GM19467 (cell line): ENCODE data around the gene ASXL3.

Source experiments
- ATAC-seq: cut with Tn5 transposase; IDR thresholded peaks from one replicate; pipeline ENCODE4 v1.9.1; 2021; ENCODE audit warnings: mild to moderate bottlenecking, moderate library complexity; ENCODE audit not compliant: unreplicated experiment

Gene ASXL3

DNA sequence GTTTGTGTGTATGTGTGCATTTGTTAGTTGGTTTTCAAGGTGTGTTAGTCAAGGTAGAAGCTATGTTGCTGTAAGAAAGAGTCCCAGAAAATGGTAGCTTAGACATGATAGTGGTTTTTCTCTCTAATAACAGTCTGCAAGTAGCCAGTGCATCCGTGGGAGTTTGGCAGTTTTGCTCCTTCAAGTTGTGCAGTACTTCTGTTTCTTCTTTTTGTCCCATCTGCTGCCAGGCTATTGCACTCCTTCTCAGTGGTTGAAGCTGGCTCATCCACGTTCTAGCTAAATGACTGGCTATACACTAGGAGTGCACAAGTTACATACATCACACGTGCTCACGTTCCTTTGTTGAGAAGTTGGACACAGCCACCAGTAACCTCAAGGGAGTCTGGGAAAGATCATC lies 134.7 kb downstream of the ASXL3 start:
- no peak for ATAC-seq

DNA sequence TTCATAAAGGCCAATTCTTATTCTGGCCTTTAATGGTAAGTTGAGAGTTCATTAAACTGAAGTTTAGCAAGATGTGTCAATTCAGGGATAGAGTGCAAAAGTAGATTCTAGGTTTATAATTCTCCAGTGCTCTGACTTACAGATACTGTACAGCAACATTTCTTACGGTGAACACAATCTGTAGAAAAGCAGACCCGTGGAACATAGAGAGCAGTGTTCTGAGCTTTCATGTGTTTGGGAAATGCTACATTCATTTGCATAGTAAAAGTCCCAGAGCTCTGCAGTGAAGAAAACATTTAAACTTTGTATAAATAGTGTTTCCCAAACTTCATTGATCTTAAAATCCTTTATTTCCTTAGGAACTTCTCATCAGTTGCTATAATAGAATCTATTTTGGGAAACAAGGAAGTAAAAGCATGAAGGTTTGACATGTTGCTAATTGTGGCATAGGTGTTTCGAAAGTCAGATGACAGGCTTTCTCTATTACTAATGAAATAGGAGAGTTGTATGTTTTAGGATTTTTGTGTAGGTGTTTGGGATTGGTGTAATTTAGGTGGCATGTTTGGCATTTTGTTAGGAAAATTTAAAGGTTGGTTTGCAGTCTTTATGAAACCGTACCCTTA lies 138.2 kb downstream of the ASXL3 start:
- no peak for ATAC-seq

DNA sequence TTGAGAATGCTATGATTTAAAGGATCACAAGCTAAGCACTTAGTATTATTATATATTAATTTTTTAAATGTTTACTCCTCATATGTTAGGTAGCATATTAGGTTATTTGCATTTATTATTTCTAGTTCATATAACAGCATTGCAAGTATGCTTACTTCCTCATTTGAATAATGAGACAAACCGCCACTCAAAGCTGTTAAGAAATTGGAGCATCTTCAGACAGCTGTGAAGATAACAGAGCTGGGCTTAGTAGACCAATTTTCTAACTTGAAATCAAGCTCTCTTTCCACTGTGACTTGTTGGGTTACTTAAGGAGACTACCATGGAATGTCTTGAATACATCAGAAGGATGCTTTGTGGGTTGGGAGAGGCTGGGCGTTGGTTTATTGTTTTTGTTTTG lies 139.3 kb downstream of the ASXL3 start:
- ATAC-seq = no peak

DNA sequence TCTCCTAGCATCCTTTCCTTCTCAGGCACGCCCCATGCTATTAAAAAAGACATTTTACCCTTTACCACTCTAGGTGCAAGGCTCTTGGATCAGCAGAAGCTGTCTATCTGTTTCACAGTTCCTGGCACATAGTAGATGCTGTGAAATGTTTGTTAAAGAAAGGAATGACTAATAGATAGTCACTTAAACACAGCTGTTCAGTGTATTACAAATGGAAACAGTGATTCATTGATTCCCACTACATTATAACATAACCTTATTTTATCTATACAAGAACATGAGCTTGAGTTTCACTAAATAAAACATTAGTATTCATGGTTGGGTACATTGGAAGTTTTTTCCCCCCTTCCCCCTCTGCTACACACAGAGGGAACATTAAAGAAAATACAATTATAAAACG lies 142.1 kb downstream of the ASXL3 start:
- ATAC-seq = no peak

DNA sequence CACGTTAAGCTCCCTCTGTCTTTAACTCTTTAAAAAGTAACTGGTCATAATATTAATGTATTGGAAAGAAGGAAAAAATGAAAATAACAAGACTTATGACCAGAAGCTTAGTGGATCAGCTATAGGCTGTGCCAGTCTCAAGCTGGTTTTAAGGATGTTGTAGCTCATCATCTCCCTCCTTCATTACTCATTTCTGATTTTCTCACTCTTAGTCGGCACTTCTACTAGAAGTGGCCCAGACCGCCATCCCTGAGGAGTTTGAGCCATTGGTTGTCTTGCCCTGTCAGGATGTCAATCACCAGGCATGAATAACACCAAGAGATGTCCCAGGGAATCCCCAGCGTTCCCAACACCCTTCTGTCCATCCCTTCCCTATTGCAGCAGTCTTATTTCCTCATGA lies 151.5 kb downstream of the ASXL3 start:
- no peak for ATAC-seq

DNA sequence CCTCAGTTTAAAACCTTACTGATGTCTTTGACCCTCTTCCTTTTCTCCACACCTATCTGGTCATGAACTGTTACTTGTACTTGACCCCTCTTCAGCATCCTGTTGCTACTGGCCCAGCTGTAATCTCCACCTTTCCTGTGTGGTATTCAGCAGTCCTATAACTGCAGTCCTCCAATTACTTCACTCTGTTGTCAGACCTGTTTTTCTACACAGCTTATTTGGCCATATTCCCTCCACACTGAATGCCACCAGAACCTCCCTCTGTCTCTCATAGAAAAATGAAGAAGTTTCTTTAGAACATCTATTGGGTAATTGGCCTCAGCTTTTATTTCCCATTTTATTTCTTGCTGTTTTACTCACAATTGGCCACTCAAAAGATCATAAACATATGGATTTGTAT lies 155.4 kb downstream of the ASXL3 start:
- no peak for ATAC-seq

DNA sequence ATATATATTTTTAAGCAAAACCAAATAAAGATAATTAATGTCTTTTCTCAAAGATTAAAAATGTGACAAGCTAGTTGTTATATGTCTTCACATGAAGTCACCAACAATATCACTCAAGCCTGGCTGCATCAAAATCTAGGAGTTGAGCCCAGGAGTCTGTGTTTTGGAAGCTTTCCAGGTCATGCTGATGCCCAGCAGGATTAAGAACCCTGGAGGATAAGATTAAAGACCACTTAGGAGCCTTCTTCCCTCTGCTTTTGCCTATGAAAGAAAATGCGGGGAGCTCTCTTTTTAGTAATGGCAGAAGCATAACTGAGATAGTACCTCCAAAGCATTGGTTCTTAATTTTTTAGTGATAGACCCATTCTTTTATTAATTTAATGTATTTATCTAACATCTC lies 157.4 kb downstream of the ASXL3 start:
- ATAC-seq = no peak

DNA sequence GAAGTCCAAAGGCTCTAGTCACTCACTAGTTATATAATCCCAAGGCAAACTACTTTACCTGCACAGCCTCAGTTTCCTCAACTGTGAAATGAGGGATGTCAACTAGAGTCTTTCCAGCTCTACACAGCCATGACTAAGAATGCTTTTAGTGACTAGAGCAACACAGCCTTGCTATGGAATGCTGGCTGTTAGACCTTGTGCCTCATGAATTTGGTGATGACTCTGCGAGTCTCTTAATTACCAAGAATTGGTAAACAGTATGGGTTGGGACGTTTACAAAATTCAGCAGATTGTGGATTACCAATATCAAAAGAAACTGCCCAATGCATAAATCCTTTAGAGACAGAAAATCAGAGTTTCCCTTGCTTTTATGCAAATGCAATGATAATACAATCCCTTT lies 163.7 kb downstream of the ASXL3 start:
- no peak for ATAC-seq

DNA sequence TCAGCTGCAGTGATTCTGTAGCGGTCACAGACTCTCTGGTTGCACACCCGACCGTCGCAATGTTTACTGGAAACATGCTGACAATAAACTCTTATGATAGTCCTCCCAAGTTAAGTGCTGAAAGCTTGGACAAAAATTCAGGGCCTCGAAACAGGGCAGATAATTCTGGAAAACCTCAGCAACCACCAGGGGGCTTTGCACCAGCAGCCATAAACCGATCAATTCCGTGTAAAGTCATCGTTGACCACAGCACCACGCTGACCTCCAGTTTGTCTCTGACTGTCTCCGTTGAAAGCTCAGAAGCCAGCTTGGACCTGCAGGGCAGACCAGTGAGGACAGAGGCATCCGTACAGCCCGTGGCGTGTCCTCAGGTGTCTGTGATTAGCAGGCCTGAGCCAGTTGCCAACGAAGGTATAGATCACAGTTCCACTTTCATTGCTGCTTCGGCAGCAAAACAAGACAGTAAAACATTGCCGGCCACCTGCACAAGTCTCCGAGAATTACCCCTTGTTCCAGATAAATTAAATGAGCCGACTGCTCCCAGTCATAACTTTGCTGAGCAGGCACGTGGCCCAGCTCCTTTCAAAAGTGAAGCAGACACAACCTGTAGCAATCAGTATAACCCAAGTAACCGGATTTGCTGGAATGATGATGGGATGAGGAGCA lies 166.1 kb downstream of the ASXL3 start:
- ATAC-seq = no peak

DNA sequence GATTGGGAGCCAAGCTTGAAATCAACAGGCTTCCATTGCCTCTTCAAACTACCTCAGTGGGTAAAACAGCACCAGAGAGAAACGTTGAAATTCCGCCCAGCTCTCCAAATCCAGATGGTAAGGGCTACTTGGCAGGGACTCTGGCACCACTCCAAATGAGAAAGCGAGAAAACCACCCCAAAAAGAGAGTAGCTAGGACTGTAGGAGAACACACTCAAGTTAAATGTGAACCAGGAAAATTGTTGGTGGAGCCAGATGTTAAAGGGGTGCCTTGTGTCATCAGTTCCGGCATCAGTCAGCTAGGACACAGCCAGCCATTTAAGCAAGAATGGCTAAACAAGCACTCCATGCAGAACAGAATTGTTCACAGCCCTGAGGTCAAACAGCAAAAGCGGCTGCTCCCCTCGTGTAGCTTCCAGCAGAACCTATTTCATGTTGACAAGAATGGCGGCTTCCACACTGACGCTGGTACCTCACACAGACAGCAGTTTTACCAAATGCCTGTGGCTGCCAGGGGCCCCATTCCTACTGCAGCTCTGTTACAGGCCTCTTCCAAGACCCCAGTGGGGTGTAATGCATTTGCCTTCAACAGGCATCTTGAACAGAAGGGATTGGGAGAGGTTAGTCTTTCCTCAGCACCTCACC lies 167.3 kb downstream of the ASXL3 start:
- ATAC-seq = no peak

DNA sequence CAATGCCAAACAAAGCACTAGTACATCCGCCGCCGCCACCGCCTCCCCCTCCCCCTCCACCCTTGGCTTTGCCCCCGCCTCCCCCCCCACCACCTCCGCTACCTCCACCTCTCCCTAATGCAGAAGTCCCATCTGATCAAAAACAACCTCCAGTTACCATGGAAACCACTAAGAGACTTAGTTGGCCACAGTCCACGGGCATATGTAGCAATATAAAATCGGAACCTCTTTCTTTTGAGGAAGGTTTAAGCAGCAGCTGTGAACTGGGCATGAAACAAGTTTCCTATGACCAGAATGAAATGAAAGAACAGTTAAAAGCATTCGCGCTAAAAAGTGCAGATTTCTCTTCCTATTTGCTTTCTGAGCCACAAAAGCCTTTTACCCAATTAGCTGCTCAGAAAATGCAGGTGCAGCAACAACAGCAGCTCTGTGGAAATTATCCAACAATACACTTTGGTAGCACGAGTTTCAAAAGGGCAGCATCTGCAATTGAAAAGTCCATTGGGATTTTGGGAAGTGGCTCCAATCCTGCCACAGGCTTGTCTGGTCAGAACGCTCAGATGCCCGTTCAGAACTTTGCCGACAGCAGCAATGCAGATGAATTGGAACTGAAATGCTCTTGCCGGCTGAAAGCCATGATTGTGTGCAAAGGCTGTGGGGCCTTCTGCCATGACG lies 168.0 kb downstream of the ASXL3 start:
- ATAC-seq = no peak

DNA sequence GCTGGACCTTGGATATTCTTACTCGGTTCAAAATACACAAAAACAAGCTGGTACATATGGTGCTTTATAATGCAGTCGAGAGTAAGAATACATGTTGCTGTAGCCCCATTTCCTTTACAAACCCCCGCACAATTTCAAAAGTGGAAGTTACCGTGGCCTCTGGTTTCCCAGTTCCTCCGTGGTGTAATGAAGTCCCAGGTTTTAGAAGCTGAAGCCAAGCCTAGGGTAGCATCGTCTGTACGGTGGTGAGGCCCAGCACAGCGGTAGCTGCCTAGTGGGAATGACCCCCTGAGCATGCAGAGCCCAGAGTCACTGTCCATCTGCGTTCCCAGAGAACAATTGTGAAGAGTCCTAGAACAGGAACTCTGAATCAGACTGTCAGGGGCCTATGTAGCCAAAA lies 171.8 kb downstream of the ASXL3 start:
- ATAC-seq = no peak

DNA sequence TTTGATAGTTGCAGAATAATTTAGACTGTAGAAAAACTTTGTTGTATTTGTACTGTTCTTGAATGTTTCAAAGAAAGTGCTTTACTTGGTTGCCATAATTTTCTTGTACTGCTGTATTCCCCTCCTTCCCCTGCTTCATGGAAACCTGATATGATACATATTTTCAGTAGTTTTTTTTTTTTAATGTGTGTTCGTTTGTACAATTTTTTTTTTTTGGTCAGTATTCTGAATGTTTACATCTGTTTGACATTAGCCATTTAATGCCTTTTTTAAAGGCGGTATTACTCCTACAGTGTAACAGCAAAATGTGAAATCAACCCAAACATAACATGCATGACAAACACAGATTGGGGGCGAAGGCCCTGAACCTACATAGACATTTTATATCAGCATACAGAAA lies 172.3 kb downstream of the ASXL3 start:
- no peak for ATAC-seq

DNA sequence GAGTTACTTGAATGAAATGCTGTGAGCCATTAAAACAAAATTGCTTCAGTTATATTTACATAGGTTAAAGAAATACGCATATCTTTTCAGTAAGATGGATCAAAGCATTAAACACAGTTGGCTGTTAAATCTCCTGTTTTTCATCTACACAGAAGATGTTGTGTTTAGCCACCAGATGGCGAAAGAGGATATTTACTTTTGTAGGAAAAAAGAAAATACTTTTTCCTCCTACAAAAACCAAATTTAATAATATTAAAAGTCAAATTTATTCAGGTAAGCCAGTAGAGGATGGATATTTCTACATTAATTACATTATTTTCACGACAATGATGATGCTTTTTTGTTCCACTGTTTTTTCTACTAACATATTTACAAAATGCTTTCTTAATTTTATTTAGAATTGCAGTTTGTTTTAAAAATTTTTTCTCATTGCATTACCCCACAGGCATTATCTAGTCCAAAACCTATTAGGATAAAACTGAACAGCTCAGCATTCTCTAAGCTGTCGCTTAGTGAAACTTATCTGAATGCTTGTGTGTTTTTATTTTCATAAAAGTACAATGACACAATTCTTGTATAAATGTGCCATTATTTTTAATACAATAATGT lies 173.7 kb downstream of the ASXL3 start:
- no peak for ATAC-seq

DNA sequence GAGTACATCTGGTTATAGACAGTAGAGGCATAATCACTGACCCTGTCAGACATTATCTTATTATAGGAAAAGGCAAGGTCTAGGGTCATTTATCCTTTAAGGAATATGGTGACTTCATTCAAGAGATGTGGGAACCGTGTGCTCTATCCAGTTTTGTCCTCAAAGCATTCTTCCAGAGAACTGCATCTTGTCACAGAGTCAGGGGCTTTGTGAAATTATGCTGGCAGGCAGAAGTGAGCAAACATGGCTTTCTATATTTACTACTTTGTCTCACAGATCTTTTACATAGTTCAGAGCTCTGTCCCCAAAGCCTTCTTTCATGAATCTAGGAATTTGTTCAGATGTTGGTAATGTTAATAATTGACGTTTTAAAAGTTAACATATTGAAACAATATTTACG lies 177.4 kb downstream of the ASXL3 start:
- ATAC-seq = no peak

DNA sequence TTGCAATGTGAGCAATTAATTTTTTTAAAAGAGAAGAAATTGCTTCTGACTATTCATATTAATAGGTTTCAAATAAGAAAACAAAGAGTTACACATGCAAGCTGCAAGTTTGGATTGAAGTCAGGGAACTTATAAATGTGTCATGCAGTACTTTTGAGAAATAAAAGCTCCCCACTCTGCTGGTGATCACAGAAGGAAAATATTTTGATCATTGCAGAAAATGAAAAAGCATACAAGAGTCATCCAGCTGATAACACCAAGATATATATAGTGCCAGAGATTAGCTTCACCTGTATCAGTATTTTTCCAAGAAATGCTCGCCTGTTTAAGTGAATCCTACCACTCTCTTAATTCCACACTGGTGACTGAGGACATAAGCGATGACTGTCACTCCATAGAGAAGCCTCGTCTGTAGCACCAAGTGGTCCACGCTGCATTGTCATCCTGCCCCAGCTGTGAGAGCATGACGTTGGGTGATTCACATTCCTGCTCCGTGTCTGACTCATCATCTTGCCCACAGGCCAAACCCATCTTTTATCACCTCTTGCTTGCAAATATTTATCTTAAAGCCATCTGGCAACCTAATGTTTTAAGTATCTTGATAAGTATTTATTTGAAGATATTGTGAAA lies 178.0 kb downstream of the ASXL3 start:
- ATAC-seq = no peak

DNA sequence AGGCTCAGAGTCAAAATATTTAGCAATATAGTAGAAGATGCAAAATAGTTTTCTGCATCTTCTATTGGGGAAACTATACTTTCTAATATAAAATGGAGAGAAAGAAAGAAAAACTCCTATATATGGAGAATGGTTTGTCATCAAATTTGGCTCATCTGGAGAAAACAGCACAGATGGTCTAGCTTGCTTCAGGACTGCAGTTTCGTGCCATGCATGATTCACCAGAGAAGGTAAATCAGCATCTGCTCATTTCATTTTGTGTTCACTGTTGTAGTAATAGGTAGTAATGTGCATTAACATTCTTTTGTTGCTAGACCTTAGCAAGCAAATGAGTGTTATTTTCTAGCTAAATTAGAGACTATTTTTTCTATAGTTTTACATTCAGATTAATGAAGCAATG lies 179.0 kb downstream of the ASXL3 start:
- ATAC-seq = no peak

DNA sequence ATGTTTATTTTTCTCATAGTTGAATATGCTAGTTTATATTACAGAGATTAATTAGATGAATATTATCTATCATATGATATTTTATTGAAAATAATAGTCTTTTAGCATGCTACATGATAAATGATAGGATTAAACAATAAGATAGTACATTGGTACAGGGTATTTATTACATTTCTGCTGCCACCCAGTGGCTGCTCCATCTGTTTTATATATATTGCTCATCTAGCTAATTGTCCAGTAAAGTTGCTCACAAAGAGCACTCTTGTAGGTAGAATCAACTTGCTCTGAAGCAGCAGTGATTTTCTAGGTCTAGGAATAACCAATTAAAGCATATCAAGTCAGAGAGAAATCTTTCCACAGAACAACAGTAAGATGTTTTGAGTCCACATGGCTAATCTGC lies 183.3 kb downstream of the ASXL3 start:
- ATAC-seq = no peak

DNA sequence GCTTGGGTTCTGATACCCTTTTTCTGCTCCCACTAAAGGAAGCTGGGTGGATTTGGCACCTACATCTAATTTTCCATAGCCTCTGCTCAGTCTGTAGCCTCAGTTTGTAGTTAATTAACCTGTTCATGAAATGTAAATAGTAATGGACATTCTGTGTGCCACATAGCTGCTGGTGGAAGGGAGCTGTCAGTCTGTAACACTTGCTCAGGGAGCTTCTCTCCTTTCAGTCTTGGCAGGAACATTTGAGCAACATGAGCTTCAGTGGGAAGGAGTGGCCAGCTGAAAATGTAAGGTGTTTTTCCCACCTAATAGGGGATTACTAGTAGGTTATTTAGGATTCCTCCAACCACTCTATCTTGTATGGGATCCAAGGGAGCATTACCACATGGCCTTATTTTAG lies 203.4 kb downstream of the ASXL3 start:
- ATAC-seq = no peak
